ENCODE results near the gene PTPRK. TPM values are rescaled to one million over a fixed set of nuclear protein-coding genes. Genes with fewer than 3 reads are reported as not detected.
"Not testable (repeated sequence)": the region's sequence is repeated elsewhere in the genome, so short reads cannot be mapped to it uniquely, and the experiment has no call there.

Gene PTPRK
- total RNA-seq, 1 experiment from 2014 or later: 265 TPM

GRCh38 chr6:128438393-128438792, 82.0 kb downstream of the PTPRK start:
- intact Hi-C loops (cut with micrococcal nuclease; ENCODE audit: unreplicated experiment): no loop called here
- H3K4me1 Mint-ChIP-seq (ENCODE audit: low read depth, unreplicated experiment): peaks cover 44% of the 10 kb centered on the region
- no peaks in the 10 kb centered on the region for H3K27me3 Mint-ChIP-seq (ENCODE audit: unreplicated experiment)
- CTCF ChIA-PET: no interaction called here
- no peak overlapping the region for H3K4me3 Mint-ChIP-seq (ENCODE audit: low read depth, unreplicated experiment)
- H3K36me3 Mint-ChIP-seq (ENCODE audit: insufficient read depth, unreplicated experiment): peaks cover 20% of the 10 kb centered on the region
- no peak for DNase-seq
- no peaks in the 10 kb centered on the region for H3K9me3 Mint-ChIP-seq (ENCODE audit: low read depth, unreplicated experiment)
- no peak for TF ChIP-seq CTCF (IDR thresholded peaks at IDR 0.05; ENCODE audit: unreplicated experiment)
- no TSS peak for BruUV-seq (replicated peaks)
- no peak overlapping the region for H3K27ac Mint-ChIP-seq (ENCODE audit: unreplicated experiment)

GRCh38 chr6:128437685-128438084, 82.7 kb downstream of the PTPRK start:
- H3K27ac Mint-ChIP-seq (ENCODE audit: unreplicated experiment): no peak overlapping the region

DNA sequence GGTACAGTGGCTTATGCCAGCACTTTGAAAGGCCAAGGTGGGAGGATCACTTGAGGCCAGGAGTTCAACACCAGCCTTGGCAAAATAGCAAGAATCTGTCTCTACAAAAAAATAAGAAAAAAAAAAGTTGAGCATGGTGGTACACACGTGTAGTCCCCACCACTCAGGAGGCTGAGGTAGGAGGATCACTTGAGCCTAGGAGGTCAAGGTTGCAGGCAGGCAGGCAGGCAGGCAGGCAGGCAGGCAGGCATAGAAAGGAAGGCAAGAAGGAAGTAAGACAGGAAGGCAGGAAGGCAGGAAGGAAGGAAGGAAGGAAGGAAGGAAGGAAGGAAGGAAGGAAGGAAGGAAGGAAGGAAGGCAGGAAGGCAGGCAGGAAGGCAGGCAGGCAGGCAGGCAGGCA, 85.6 kb downstream of the PTPRK start:
- H3K27me3 Mint-ChIP-seq (ENCODE audit: unreplicated experiment); H3K27ac Mint-ChIP-seq (ENCODE audit: unreplicated experiment); H3K36me3 Mint-ChIP-seq (ENCODE audit: insufficient read depth, unreplicated experiment); H3K4me3 Mint-ChIP-seq (ENCODE audit: low read depth, unreplicated experiment); DNase-seq; intact Hi-C loops (cut with micrococcal nuclease; ENCODE audit: unreplicated experiment); CTCF ChIA-PET; BruUV-seq (replicated peaks); H3K9me3 Mint-ChIP-seq (ENCODE audit: low read depth, unreplicated experiment): not testable (repeated sequence)
- peaks cover 43% of the 10 kb centered on the region for H3K4me1 Mint-ChIP-seq (ENCODE audit: low read depth, unreplicated experiment)

More at GRCh38 chr6:128437685-128438084, 82.7 kb downstream of the PTPRK start:
- Mint-ChIP-seq H3K9me3 (ENCODE audit: low read depth, unreplicated experiment) (no peaks in the 10 kb centered on the region), H3K4me1 (ENCODE audit: low read depth, unreplicated experiment) (peaks cover 44% of the 10 kb centered on the region), H3K36me3 (ENCODE audit: insufficient read depth, unreplicated experiment) (peaks cover 20% of the 10 kb centered on the region), H3K27me3 (ENCODE audit: unreplicated experiment) (no peaks in the 10 kb centered on the region), H3K4me3 (ENCODE audit: low read depth, unreplicated experiment) (no peak overlapping the region)
- BruUV-seq (replicated peaks): no TSS peak
- intact Hi-C loops (cut with micrococcal nuclease; ENCODE audit: unreplicated experiment): no loop called here
- no peak for TF ChIP-seq CTCF (IDR thresholded peaks at IDR 0.05; ENCODE audit: unreplicated experiment)
- CTCF ChIA-PET: interaction anchor here (0.7 kb wide), 1 partner anchor 714 kb away, joined by 3 read pairs; no protein-coding TSS in a partner anchor
- DNase-seq: no peak

DNA sequence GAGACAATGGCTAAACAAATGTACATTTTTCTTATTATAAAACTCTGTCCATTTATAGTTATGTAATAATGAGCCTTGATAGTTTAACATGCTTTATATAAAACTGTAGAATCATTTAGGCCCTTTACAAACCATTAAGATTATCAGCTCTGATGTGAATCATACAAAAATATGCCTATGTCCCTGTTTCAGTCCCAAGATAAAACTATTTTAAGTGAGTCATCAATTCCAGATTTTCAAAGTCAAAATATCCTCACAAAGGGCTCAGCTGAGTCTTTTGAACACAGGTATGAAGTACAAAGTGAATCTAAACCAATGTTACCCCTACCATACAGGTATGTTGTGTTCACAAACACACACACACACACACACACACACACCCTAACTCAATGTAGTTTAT, 88.0 kb downstream of the PTPRK start:
- H3K27me3 Mint-ChIP-seq (ENCODE audit: unreplicated experiment): no peaks in the 10 kb centered on the region
- CTCF ChIA-PET: no interaction called here
- H3K4me1 Mint-ChIP-seq (ENCODE audit: low read depth, unreplicated experiment): peaks cover 35% of the 10 kb centered on the region
- no peak for TF ChIP-seq CTCF (IDR thresholded peaks at IDR 0.05; ENCODE audit: unreplicated experiment)
- no peak overlapping the region for H3K4me3 Mint-ChIP-seq (ENCODE audit: low read depth, unreplicated experiment)
- intact Hi-C loops (cut with micrococcal nuclease; ENCODE audit: unreplicated experiment): no loop called here
- H3K36me3 Mint-ChIP-seq (ENCODE audit: insufficient read depth, unreplicated experiment): peaks cover 10% of the 10 kb centered on the region
- no peak for DNase-seq
- no TSS peak for BruUV-seq (replicated peaks)
- H3K27ac Mint-ChIP-seq (ENCODE audit: unreplicated experiment): no peak overlapping the region
- H3K9me3 Mint-ChIP-seq (ENCODE audit: low read depth, unreplicated experiment): no peaks in the 10 kb centered on the region

GRCh38 chr6:128427139-128427538, 93.3 kb downstream of the PTPRK start:
- Mint-ChIP-seq H3K4me1 (ENCODE audit: low read depth, unreplicated experiment) (peaks cover 36% of the 10 kb centered on the region), H3K27ac (ENCODE audit: unreplicated experiment) (no peak overlapping the region), H3K36me3 (ENCODE audit: insufficient read depth, unreplicated experiment) (peaks cover 4% of the 10 kb centered on the region), H3K4me3 (ENCODE audit: low read depth, unreplicated experiment) (no peak overlapping the region), H3K9me3 (ENCODE audit: low read depth, unreplicated experiment) (no peaks in the 10 kb centered on the region), H3K27me3 (ENCODE audit: unreplicated experiment) (no peaks in the 10 kb centered on the region)
- BruUV-seq (replicated peaks): no TSS peak
- DNase-seq: no peak
- intact Hi-C loops (cut with micrococcal nuclease; ENCODE audit: unreplicated experiment): no loop called here
- CTCF ChIA-PET: no interaction called here
- TF ChIP-seq CTCF (IDR thresholded peaks at IDR 0.05; ENCODE audit: unreplicated experiment): no peak
